Measurements from ENCODE around the gene MARCHF7. TPM values are rescaled to one million over a fixed set of nuclear protein-coding genes. Genes with fewer than 3 reads are reported as not detected.

MARCHF7 gene, protein sequence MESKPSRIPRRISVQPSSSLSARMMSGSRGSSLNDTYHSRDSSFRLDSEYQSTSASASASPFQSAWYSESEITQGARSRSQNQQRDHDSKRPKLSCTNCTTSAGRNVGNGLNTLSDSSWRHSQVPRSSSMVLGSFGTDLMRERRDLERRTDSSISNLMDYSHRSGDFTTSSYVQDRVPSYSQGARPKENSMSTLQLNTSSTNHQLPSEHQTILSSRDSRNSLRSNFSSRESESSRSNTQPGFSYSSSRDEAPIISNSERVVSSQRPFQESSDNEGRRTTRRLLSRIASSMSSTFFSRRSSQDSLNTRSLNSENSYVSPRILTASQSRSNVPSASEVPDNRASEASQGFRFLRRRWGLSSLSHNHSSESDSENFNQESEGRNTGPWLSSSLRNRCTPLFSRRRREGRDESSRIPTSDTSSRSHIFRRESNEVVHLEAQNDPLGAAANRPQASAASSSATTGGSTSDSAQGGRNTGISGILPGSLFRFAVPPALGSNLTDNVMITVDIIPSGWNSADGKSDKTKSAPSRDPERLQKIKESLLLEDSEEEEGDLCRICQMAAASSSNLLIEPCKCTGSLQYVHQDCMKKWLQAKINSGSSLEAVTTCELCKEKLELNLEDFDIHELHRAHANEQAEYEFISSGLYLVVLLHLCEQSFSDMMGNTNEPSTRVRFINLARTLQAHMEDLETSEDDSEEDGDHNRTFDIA
- total RNA-seq (2022; extraction: Qiagen RNA extraction) = 48.3 to 68.0 TPM (median 63.1 TPM) in 5 replicates

DNA sequence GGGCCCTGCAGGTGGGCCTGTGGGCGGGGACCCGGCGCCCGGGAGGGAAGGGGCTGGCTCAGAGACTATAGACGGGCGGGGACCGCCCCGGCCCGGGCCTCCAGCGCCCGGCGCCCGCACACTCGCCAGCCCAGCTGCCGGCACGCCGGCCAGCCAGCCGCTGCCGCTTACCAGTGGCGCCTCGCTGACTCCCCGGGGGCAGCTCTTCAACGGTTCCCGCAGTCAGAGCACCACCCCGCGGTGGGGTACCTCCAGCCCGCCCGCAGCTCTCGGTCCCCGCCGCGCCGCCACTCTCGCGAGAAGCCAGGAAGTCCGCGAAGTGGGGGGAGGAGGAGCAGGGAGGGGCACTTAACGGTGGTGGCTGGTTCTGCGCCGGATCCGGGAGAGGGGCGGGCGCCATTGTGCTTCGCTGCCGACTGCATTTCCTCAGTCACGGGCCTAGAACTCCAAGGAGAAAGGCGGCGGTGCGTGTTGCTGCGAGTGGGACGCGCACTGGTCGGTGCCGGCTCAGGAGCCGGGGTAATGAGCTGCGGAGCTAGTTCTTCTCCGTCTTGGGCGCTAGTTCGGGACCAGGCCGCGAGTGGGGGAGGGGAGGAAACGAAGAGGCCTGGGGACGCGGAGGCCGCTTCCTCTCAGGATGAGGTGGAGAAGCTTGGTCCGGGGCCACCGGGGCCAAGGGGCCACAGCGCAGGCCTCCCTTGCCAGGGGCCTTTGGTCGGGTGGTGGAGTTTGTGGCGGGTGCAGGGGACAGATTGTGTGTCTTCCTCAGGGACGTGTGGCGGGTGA, at the start of gene MARCHF7:
Gene MARCHF7 (plus strand): TSS at position 364 of the 786 bp plus-strand sequence. CDS start 16,517 bp downstream, outside the sequence.

Other genes with a start within 250 kb of the MARCHF7 start
- 4.0 to 10.0 TPM (median 7.8 TPM) in 5 replicates for gene BAZ2B, start 96.0 kb upstream of the MARCHF7 start, total RNA-seq (2022; extraction: Qiagen RNA extraction)
- gene CD302, start 85.7 kb downstream of the MARCHF7 start, total RNA-seq (2022; extraction: Qiagen RNA extraction) = 2.1 to 3.2 TPM (median 2.6 TPM) in 5 replicates
- 0.09 to 0.13 TPM (median 0.12 TPM) in 4 of 5 replicates, not detected in the other for gene LY75, start 192.2 kb downstream of the MARCHF7 start, total RNA-seq (2022; extraction: Qiagen RNA extraction)

All from A549 treated with dexamethasone at 1 μM for 4 hours (cell line).